ENCODE measurements around the gene RBM44. TPM values are rescaled to one million over a fixed set of nuclear protein-coding genes. Genes with fewer than 3 reads are reported as not detected.
A peak's percentile ranks its signal among the peaks of the same experiment; 100 is the strongest.
"Not testable (repeated sequence)": the region's sequence is repeated elsewhere in the genome, so short reads cannot be mapped to it uniquely, and the experiment has no call there.

Gene RBM44
- total RNA-seq, 2 donors from 2014 or later = 0.38 to 0.47 TPM

GRCh38 chr2:237866101-237866621 lies 67.6 kb downstream of the RBM44 start:
- DNase-seq (no peak), ATAC-seq (peak in 1 of 2 donors; percentile 26)
- intact Hi-C loops (cut with DNase I) = no loop called here

- intact Hi-C loops (cut with DNase I) = no loop called here
- ATAC-seq (no peak), DNase-seq (no peak)
Measured at GRCh38 chr2:237867465-237867864, 68.9 kb downstream of the RBM44 start.

- DNase-seq; ATAC-seq; intact Hi-C loops (cut with DNase I): not testable (repeated sequence)
Measured at GRCh38 chr2:237868074-237868473, 69.5 kb downstream of the RBM44 start.

GRCh38 chr2:237868631-237869342 lies 70.2 kb downstream of the RBM44 start:
- ATAC-seq (no peak), DNase-seq (no peak)
- intact Hi-C loops (cut with DNase I) = no loop called here

GRCh38 chr2:237869343-237870102 lies 70.9 kb downstream of the RBM44 start:
- intact Hi-C loops (cut with DNase I) = no loop called here
- ATAC-seq (no peak), DNase-seq (no peak)

GRCh38 chr2:237870126-237870525 lies 71.5 kb downstream of the RBM44 start:
- no peak for ATAC-seq
- intact Hi-C loops (cut with DNase I) = no loop called here
- DNase-seq = no peak

- intact Hi-C loops (cut with DNase I) = no loop called here
- ATAC-seq (peak; percentile 14 to 25), DNase-seq (no peak)
Measured at GRCh38 chr2:237870754-237871651, 72.4 kb downstream of the RBM44 start.

- DNase-seq (no peak), ATAC-seq (peak; percentile 34 to 52)
- intact Hi-C loops (cut with DNase I) = no loop called here
Measured at GRCh38 chr2:237872178-237872887, 73.8 kb downstream of the RBM44 start.

GRCh38 chr2:237873421-237873831 lies 74.8 kb downstream of the RBM44 start:
- DNase-seq = no peak
- no peak for ATAC-seq
- intact Hi-C loops (cut with DNase I) = no loop called here

GRCh38 chr2:237873897-237874551 lies 75.4 kb downstream of the RBM44 start:
- intact Hi-C loops (cut with DNase I) = no loop called here
- DNase-seq (no peak), ATAC-seq (no peak)

GRCh38 chr2:237874585-237875161 lies 76.1 kb downstream of the RBM44 start:
- intact Hi-C loops (cut with DNase I) = no loop called here
- ATAC-seq = no peak

GRCh38 chr2:237875256-237876060 lies 76.9 kb downstream of the RBM44 start:
- DNase-seq (no peak), ATAC-seq (no peak)
- intact Hi-C loops (cut with DNase I) = no loop called here

More at GRCh38 chr2:237874585-237875161, 76.1 kb downstream of the RBM44 start:
- no peak for DNase-seq

- intact Hi-C loops (cut with DNase I) = no loop called here
- DNase-seq (no peak), ATAC-seq (no peak)
Measured at GRCh38 chr2:237876061-237876526, 77.5 kb downstream of the RBM44 start.

- DNase-seq (no peak), ATAC-seq (no peak)
- intact Hi-C loops (cut with DNase I) = no loop called here
Measured at GRCh38 chr2:237876532-237876931, 78.0 kb downstream of the RBM44 start.

GRCh38 chr2:237876951-237877491 lies 78.4 kb downstream of the RBM44 start:
- intact Hi-C loops (cut with DNase I) = no loop called here
- DNase-seq (no peak), ATAC-seq (peak in 1 of 2 donors; percentile 5)

- no peak for ATAC-seq
- no peak for DNase-seq
- intact Hi-C loops (cut with DNase I) = no loop called here
Measured at GRCh38 chr2:237877576-237878307, 79.2 kb downstream of the RBM44 start.
